ENCODE results near the gene AQP9.

Gene AQP9

GRCh38 chr15:58229297-58229768, 91.2 kb downstream of the AQP9 start:
- TF ChIP-seq, protein P1, sequence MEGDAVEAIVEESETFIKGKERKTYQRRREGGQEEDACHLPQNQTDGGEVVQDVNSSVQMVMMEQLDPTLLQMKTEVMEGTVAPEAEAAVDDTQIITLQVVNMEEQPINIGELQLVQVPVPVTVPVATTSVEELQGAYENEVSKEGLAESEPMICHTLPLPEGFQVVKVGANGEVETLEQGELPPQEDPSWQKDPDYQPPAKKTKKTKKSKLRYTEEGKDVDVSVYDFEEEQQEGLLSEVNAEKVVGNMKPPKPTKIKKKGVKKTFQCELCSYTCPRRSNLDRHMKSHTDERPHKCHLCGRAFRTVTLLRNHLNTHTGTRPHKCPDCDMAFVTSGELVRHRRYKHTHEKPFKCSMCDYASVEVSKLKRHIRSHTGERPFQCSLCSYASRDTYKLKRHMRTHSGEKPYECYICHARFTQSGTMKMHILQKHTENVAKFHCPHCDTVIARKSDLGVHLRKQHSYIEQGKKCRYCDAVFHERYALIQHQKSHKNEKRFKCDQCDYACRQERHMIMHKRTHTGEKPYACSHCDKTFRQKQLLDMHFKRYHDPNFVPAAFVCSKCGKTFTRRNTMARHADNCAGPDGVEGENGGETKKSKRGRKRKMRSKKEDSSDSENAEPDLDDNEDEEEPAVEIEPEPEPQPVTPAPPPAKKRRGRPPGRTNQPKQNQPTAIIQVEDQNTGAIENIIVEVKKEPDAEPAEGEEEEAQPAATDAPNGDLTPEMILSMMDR (IDR thresholded peaks at IDR 0.05; ENCODE audit: insufficient read depth, low read depth, low read length, missing control alignments), result no peak
- DNase-seq (ENCODE audit: low read depth), result no peak
- no peak overlapping the region for H3K4me3 ChIP-seq (ENCODE audit: low read depth, low read length)

DNA sequence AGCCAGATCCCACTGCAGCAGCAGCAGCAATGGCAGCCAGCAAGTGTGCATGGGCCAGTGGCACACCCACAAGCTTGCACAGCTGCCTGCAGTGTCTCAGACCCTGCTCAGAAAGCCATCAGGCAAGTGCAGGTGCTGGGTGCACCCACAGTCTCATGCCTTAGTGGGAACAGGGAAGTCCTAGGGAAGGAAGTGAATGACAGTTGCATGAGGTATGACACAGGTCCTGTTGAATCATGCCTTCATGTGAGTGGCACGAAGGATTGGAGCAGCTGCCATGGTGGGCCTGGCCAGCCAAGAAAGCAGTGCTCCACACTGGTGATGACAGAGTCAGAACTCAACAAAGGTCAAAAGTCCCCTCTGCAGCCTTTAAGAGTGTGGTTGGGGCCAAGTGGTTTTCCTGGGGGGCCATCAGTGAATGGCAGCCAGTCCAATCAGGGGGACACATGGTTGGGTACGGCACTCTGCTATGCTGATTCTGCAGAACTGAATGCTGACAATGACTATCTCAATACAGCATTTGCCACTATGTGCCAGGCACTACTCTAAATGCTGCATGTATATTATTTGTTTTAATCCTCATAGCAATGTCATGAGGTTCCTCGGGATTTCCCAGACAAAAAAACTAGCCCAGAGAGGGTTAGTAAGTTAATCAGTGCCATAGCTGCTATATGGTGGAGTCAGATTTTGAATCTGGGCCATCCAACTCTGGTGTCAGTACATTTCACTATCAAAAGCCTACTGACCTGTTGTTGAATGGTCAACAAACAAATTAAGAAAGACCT, 94.3 kb downstream of the AQP9 start:
- DNase-seq (ENCODE audit: low read depth), result no peak
- no peak overlapping the region for H3K4me3 ChIP-seq (ENCODE audit: low read depth, low read length)
- TF ChIP-seq, protein P1 (IDR thresholded peaks at IDR 0.05; ENCODE audit: insufficient read depth, low read depth, low read length, missing control alignments), result no peak

DNA sequence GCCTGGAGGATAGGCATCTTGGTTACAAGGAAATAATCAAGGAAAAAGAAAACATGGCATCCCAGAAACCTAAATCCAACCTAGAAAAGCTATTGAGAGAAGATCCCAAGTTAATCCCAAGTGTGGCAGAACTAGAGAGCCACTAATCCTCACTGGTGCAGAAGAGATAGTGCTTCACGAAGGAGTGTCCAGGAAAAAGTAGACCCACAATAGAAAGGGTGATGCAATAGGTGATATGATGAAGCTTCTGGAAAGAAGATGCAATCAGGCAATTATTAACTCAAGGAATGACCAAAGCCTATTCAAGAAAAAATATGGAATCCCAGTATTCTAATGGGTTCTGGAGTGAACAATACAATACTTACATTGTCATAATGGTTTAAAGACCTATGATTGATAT, 95.2 kb downstream of the AQP9 start:
- no peak overlapping the region for H3K4me3 ChIP-seq (ENCODE audit: low read depth, low read length)
- no peak for DNase-seq (ENCODE audit: low read depth)
- TF ChIP-seq, protein P1 (IDR thresholded peaks at IDR 0.05; ENCODE audit: insufficient read depth, low read depth, low read length, missing control alignments), result no peak
